ENCODE data around the gene USP2. TPM values are rescaled to one million over a fixed set of nuclear protein-coding genes. Genes with fewer than 3 reads are reported as not detected.

The USP2 gene
- total RNA-seq (2021; ENCODE audit: unreplicated experiment) (3.1 TPM), Bru-seq, nascent RNA (percentile 31 among the genes with signal in this experiment), BruChase-seq, experiment 1, labeled RNA remaining after a 2-hour chase (percentile 36 among the genes with signal in this experiment), BruChase-seq, experiment 2, labeled RNA remaining after a 6-hour chase (percentile 36 among the genes with signal in this experiment)
- 2.3 TPM for polyA plus RNA-seq (2012; ENCODE audit: insufficient read length)
- long read RNA-seq, partial matches to known transcripts, result 2 of 3 reads
- long read RNA-seq, other reads (novel, unspliced or antisense), result 0 of 3 reads

GRCh38 chr11:119381181-119381988 is at the start of gene USP2:
Gene USP2 (minus strand): TSS chr11:119381690. CDS start chr11:119373480, 8,210 bp downstream.
- ATAC-seq (peak; percentile 99), DNase-seq (ENCODE audit: low read depth, low spot score) (peak; percentile 78)
- POLR2A ChIA-PET, result interaction anchor here (0.6 to 1.0 kb wide), 2 partner anchors 32 to 274 kb away, joined by 3 to 4 read pairs; partner anchors contain the start of gene C2CD2L
- H3K4me3 ChIP-seq (ENCODE audit: low read depth in 2 of 2, low read length in 2 of 2), result peak within 1 kb of the TSS; percentile 56 to 86
- no peaks in the 10 kb centered on the region for H3K9me3 ChIP-seq (ENCODE audit: control insufficient read depth, insufficient read depth, low read depth, low read length)
- no peaks in the 10 kb centered on the region for H3K27me3 ChIP-seq (ENCODE audit: control insufficient read depth, insufficient read depth, low read length)
- TF ChIP-seq SIN3A (IDR thresholded peaks at IDR 0.05; ENCODE audit: borderline replicate concordance, insufficient read depth, low read depth, low read length) (peak; percentile 100), REST (IDR thresholded peaks at IDR 0.05; ENCODE audit: insufficient read depth in 1 of 2, low read depth in 2 of 2, low read length in 1 of 2) (no peak), POLR2AphosphoS5 (IDR thresholded peaks at IDR 0.05; ENCODE audit: low read depth, low read length) (0 out of 2 replicates have a peak, but pooled peaks have one; percentile 35), TCF7L2 (IDR thresholded peaks at IDR 0.05; ENCODE audit: low read depth, low read length) (0 out of 2 replicates have a peak, but pooled peaks have one; percentile 13), CTCF (IDR thresholded peaks at IDR 0.05) (peak; percentile 99)
- peaks cover 7% of the 10 kb centered on the region for H3K4me1 ChIP-seq (ENCODE audit: control insufficient read depth, insufficient read depth, low read length)
- CTCF ChIA-PET, result interaction anchor here (0.6 to 1.6 kb wide), 4 partner anchors 25 to 200 kb away, joined by 3 to 7 read pairs (median 4); no protein-coding TSS in a partner anchor
- in situ Hi-C loops (cut with HindIII; ENCODE audit: low pct_unique_long_range_greater_than_20kb, low sequenced_read_pairs), result no loop called here
- no TSS peak for BruUV-seq (replicated peaks)
- H3K27ac ChIP-seq (ENCODE audit: low read length), result peak within 1 kb of the TSS; percentile 57
- no peaks in the 10 kb centered on the region for H3K36me3 ChIP-seq (ENCODE audit: control insufficient read depth, insufficient read depth, low read length)
- intact Hi-C loops (cut with micrococcal nuclease; ENCODE audit: unreplicated experiment), result loop anchor here (5.0 kb wide), 1 partner anchor 91 kb away; no protein-coding TSS in a partner anchor

- DNase-seq (ENCODE audit: low read depth, low spot score), result no peak
- no peaks in the 10 kb centered on the region for H3K36me3 ChIP-seq (ENCODE audit: control insufficient read depth, insufficient read depth, low read length)
- in situ Hi-C loops (cut with HindIII; ENCODE audit: low pct_unique_long_range_greater_than_20kb, low sequenced_read_pairs), result no loop called here
- TF ChIP-seq SIN3A (IDR thresholded peaks at IDR 0.05; ENCODE audit: borderline replicate concordance, insufficient read depth, low read depth, low read length), result no peak
- no peak for TF ChIP-seq REST (IDR thresholded peaks at IDR 0.05; ENCODE audit: insufficient read depth in 1 of 2, low read depth in 2 of 2, low read length in 1 of 2)
- TF ChIP-seq TCF7L2 (IDR thresholded peaks at IDR 0.05; ENCODE audit: low read depth, low read length), result no peak
- TF ChIP-seq CTCF (IDR thresholded peaks at IDR 0.05), result no peak
- no peak for TF ChIP-seq POLR2AphosphoS5 (IDR thresholded peaks at IDR 0.05; ENCODE audit: low read depth, low read length)
- ChIA-PET POLR2A (no interaction called here), CTCF (interaction anchor here (0.7 kb wide), 1 partner anchor 12 kb away, joined by 5 read pairs; no protein-coding TSS in a partner anchor)
- ATAC-seq, result no peak
- H3K4me1 ChIP-seq (ENCODE audit: control insufficient read depth, insufficient read depth, low read length), result peaks cover 3% of the 10 kb centered on the region; the same call in 1 of the 2 replicates
- intact Hi-C loops (cut with micrococcal nuclease; ENCODE audit: unreplicated experiment), result no loop called here
- BruUV-seq (replicated peaks), result no TSS peak
- no peaks in the 10 kb centered on the region for H3K27me3 ChIP-seq (ENCODE audit: control insufficient read depth, insufficient read depth, low read length)
- H3K27ac ChIP-seq (ENCODE audit: low read length), result no peak overlapping the region
- H3K4me3 ChIP-seq (ENCODE audit: low read depth in 2 of 2, low read length in 2 of 2), result no peak overlapping the region
- no peaks in the 10 kb centered on the region for H3K9me3 ChIP-seq (ENCODE audit: control insufficient read depth, insufficient read depth, low read depth, low read length)
These were observed 45.8 kb upstream of the USP2 start for GRCh38 chr11:119427279-119427678.

Measured in Panc1 (cell line).